ENCODE measurements around the gene CCBE1. TPM values are rescaled to one million over a fixed set of nuclear protein-coding genes. Genes with fewer than 3 reads are reported as not detected.
"Not testable (repeated sequence)": the region's sequence is repeated elsewhere in the genome, so short reads cannot be mapped to it uniquely, and the experiment has no call there.

Gene CCBE1
- total RNA-seq, 1 donor from 2014 or later: 4.1 TPM

DNA sequence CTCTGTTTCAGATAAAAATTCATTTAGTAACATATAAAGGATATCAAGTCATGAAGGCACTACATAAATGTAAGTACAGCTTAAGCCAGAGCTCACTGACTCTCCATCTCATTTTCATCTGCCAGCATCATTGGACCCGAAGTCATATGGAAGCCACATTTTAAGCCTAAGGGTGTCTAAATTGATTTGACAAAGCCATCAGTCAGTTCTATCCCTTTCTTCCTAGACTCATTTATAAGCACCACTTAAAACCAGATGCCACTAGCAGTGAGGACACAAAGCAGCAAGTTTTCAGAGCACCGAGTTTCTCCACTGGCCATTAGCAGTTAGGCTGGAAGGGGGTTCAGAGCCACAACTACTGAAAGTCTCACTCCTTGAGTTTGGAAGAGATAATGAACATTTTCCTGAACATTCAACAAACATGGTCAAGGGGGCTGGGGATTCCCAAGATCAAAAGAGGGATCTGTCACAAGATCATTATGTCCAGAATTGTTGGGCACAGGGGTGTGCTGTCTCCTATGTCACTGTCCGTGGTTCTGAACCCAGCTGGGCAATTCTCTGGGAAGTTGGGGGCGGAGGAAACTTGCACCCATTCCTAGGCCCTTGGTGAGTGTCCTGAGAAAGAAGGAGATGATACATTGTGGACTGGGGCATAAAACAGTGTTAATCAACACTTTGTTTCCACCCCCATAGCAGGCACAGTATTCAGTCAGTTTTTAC, 179.6 kb downstream of the CCBE1 start:
- DNase-seq (ENCODE audit: low read depth) (no peak), FAIRE-seq (no peak)
- Histone ChIP-seq H3K4me1 (ENCODE audit: insufficient read depth, low read length) (peaks cover 18% of the 10 kb centered on the region), H3K9me3 (ENCODE audit: insufficient read depth, low read depth, low read length) (no peaks in the 10 kb centered on the region), H3K9ac (ENCODE audit: low read length) (no peak overlapping the region), H2AFZ (ENCODE audit: low read depth, low read length) (no peak overlapping the region), H3K27me3 (ENCODE audit: insufficient read depth, low read length) (peaks cover 2% of the 10 kb centered on the region), H3K27ac (ENCODE audit: low read depth, low read length) (no peak overlapping the region), H3K36me3 (ENCODE audit: insufficient read depth, low read length) (no peaks in the 10 kb centered on the region), H3K4me2 (ENCODE audit: low read length) (no peak overlapping the region), H3K4me3 (ENCODE audit: insufficient read depth, low read depth, low read length) (no peak overlapping the region), H4K20me1 (ENCODE audit: insufficient read depth, low read length) (peaks cover 29% of the 10 kb centered on the region), H3K79me2 (ENCODE audit: insufficient read depth, low read length) (no peaks in the 10 kb centered on the region)
- TF ChIP-seq EZH2 (IDR thresholded peaks at IDR 0.05; ENCODE audit: insufficient read depth, low read length): no peak
- Mint-ChIP-seq H3K4me1 (ENCODE audit: low read depth, unreplicated experiment) (no peaks in the 10 kb centered on the region), H3K4me3 (ENCODE audit: unreplicated experiment) (no peak overlapping the region), H3K27me3 (ENCODE audit: low read depth, unreplicated experiment) (peaks cover 27% of the 10 kb centered on the region), H3K9me3 (ENCODE audit: unreplicated experiment) (no peaks in the 10 kb centered on the region), H3K36me3 (ENCODE audit: low read depth, unreplicated experiment) (no peaks in the 10 kb centered on the region), H3K27ac (ENCODE audit: unreplicated experiment) (no peak overlapping the region)

DNA sequence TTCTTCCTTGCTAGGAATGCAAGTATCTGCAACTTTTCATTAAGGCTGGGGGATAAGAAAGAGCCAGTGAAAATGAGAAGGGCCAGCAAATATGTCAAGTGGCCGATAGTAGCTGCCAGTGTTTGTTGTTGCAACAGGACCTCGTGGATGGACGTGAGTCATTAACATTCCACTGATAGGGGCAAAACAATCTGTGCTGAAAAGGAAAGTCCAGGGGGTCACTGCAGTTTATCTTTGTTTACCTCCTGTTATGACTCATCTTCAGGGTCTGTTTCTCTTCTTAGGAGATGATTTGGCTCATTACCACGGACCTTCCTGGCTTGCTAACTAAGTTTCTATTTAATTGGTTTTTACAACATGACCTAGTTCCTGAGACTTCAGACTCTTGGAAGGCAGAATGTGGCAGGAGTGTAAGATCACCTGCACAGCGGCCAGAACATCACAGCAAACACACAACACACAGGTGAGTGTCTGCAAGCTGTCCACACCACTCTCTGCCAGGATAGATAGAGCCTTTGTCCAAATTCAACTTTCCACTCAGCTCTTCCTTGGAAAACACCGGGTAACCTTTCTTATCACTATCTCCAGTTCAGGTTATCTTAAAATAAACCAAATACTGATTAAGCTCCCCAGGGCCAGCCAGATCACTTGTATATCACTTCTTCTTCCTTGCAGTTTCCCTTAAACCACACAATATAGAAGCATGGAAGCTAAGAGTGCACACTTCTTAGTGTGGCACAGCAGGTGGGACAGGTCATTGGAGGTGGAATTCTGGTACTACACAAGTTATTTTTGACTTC, 180.7 kb downstream of the CCBE1 start:
- Histone ChIP-seq H3K36me3 (ENCODE audit: insufficient read depth, low read length) (no peaks in the 10 kb centered on the region), H3K4me1 (ENCODE audit: insufficient read depth, low read length) (peaks cover 18% of the 10 kb centered on the region), H4K20me1 (ENCODE audit: insufficient read depth, low read length) (peaks cover 29% of the 10 kb centered on the region), H3K27ac (ENCODE audit: low read depth, low read length) (no peak overlapping the region), H3K4me2 (ENCODE audit: low read length) (peak overlapping the region; percentile 69), H3K9ac (ENCODE audit: low read length) (no peak overlapping the region), H3K79me2 (ENCODE audit: insufficient read depth, low read length) (no peaks in the 10 kb centered on the region), H3K4me3 (ENCODE audit: insufficient read depth, low read depth, low read length) (no peak overlapping the region), H3K27me3 (ENCODE audit: insufficient read depth, low read length) (peaks cover 6% of the 10 kb centered on the region), H3K9me3 (ENCODE audit: insufficient read depth, low read depth, low read length) (no peaks in the 10 kb centered on the region), H2AFZ (ENCODE audit: low read depth, low read length) (no peak overlapping the region)
- H3K4me1 Mint-ChIP-seq (ENCODE audit: low read depth, unreplicated experiment): no peaks in the 10 kb centered on the region
- H3K4me3 Mint-ChIP-seq (ENCODE audit: unreplicated experiment): no peak overlapping the region
- no peaks in the 10 kb centered on the region for H3K36me3 Mint-ChIP-seq (ENCODE audit: low read depth, unreplicated experiment)
- TF ChIP-seq, protein P1, sequence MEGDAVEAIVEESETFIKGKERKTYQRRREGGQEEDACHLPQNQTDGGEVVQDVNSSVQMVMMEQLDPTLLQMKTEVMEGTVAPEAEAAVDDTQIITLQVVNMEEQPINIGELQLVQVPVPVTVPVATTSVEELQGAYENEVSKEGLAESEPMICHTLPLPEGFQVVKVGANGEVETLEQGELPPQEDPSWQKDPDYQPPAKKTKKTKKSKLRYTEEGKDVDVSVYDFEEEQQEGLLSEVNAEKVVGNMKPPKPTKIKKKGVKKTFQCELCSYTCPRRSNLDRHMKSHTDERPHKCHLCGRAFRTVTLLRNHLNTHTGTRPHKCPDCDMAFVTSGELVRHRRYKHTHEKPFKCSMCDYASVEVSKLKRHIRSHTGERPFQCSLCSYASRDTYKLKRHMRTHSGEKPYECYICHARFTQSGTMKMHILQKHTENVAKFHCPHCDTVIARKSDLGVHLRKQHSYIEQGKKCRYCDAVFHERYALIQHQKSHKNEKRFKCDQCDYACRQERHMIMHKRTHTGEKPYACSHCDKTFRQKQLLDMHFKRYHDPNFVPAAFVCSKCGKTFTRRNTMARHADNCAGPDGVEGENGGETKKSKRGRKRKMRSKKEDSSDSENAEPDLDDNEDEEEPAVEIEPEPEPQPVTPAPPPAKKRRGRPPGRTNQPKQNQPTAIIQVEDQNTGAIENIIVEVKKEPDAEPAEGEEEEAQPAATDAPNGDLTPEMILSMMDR (IDR thresholded peaks at IDR 0.05; ENCODE audit: insufficient read depth, low read depth, low read length): no peak
- TF ChIP-seq EZH2 (IDR thresholded peaks at IDR 0.05; ENCODE audit: insufficient read depth, low read length): no peak
- DNase-seq (ENCODE audit: low read depth) (peak; percentile 76), FAIRE-seq (peak; percentile 83)
- H3K9me3 Mint-ChIP-seq (ENCODE audit: unreplicated experiment): no peaks in the 10 kb centered on the region
- H3K27ac Mint-ChIP-seq (ENCODE audit: unreplicated experiment): no peak overlapping the region
- H3K27me3 Mint-ChIP-seq (ENCODE audit: low read depth, unreplicated experiment): peaks cover 33% of the 10 kb centered on the region

DNA sequence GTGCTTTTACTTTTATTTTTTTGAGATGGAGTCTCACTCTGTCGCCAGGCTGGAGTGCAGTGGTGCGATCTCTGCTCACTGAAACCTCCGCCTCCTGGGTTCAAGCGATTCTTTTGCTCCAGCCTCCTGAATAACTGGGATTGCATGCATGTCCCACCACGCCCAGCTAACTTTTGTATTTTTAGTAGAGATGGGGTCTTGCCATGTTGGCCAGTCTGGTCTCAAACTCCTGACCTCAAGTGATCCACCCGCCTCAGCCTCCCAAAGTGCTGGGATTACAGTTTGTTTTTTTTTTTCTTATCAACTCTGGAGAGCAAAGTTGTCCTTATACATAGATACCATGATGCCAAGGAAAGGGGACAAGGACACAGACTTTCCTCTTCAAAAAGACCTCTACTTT, 181.3 kb downstream of the CCBE1 start:
- not testable (repeated sequence) for H3K79me2 ChIP-seq (ENCODE audit: insufficient read depth, low read length)
- peak overlapping the region; percentile 69 for H3K4me2 ChIP-seq (ENCODE audit: low read length)

More for the DNA sequence above, 181.3 kb downstream of the CCBE1 start:
- not testable (repeated sequence) for H3K36me3 ChIP-seq (ENCODE audit: insufficient read depth, low read length); H2AFZ ChIP-seq (ENCODE audit: low read depth, low read length); H3K27ac Mint-ChIP-seq (ENCODE audit: unreplicated experiment); DNase-seq (ENCODE audit: low read depth); H3K9me3 ChIP-seq (ENCODE audit: insufficient read depth, low read depth, low read length); H3K4me1 Mint-ChIP-seq (ENCODE audit: low read depth, unreplicated experiment); H3K27me3 ChIP-seq (ENCODE audit: insufficient read depth, low read length); H3K9ac ChIP-seq (ENCODE audit: low read length); H3K4me3 Mint-ChIP-seq (ENCODE audit: unreplicated experiment); H3K4me3 ChIP-seq (ENCODE audit: insufficient read depth, low read depth, low read length); H3K9me3 Mint-ChIP-seq (ENCODE audit: unreplicated experiment); H3K36me3 Mint-ChIP-seq (ENCODE audit: low read depth, unreplicated experiment); H3K27ac ChIP-seq (ENCODE audit: low read depth, low read length); FAIRE-seq
- H4K20me1 ChIP-seq (ENCODE audit: insufficient read depth, low read length): peaks cover 29% of the 10 kb centered on the region
- peaks cover 34% of the 10 kb centered on the region for H3K27me3 Mint-ChIP-seq (ENCODE audit: low read depth, unreplicated experiment)
- H3K4me1 ChIP-seq (ENCODE audit: insufficient read depth, low read length): peaks cover 18% of the 10 kb centered on the region
